ENCODE results near the gene TBC1D2B.

Gene TBC1D2B

GRCh38 chr15:78077053-78077870 lies at the start of gene TBC1D2B:
TSS of gene TBC1D2B (minus strand) at chr15:78077711. CDS start at chr15:78077652, 59 bp downstream.
- peak; percentile 63 for DNase-seq (ENCODE audit: low read depth)

- no peak for DNase-seq (ENCODE audit: low read depth)
These were observed 47.8 kb upstream of the TBC1D2B start for GRCh38 chr15:78125267-78125666.

GRCh38 chr15:78120523-78120922 lies 43.0 kb upstream of the TBC1D2B start:
- DNase-seq (ENCODE audit: low read depth) = no peak

- no peak for DNase-seq (ENCODE audit: low read depth)
These were observed 35.0 kb upstream of the TBC1D2B start for GRCh38 chr15:78112551-78112950.

GRCh38 chr15:78111788-78112187 lies 34.3 kb upstream of the TBC1D2B start:
- DNase-seq (ENCODE audit: low read depth) = no peak

GRCh38 chr15:78110916-78111475 lies 33.5 kb upstream of the TBC1D2B start:
- no peak for DNase-seq (ENCODE audit: low read depth)

- DNase-seq (ENCODE audit: low read depth) = no peak
These were observed 32.6 kb upstream of the TBC1D2B start for GRCh38 chr15:78110096-78110495.

GRCh38 chr15:78109156-78109555 lies 31.6 kb upstream of the TBC1D2B start:
- DNase-seq (ENCODE audit: low read depth) = no peak

- peak; percentile 87 for DNase-seq (ENCODE audit: low read depth)
These were observed 31.0 kb upstream of the TBC1D2B start for GRCh38 chr15:78108300-78109084.

GRCh38 chr15:78107471-78107870 lies 30.0 kb upstream of the TBC1D2B start:
- DNase-seq (ENCODE audit: low read depth) = no peak

- DNase-seq (ENCODE audit: low read depth) = peak; percentile 36
These were observed 28.1 kb upstream of the TBC1D2B start for GRCh38 chr15:78105476-78106241.

GRCh38 chr15:78104566-78105475 lies 27.3 kb upstream of the TBC1D2B start:
- no peak for DNase-seq (ENCODE audit: low read depth)

- DNase-seq (ENCODE audit: low read depth) = no peak
These were observed 26.6 kb upstream of the TBC1D2B start for GRCh38 chr15:78104119-78104479.

- no peak for DNase-seq (ENCODE audit: low read depth)
These were observed 26.1 kb upstream of the TBC1D2B start for GRCh38 chr15:78103406-78104118.

- no peak for DNase-seq (ENCODE audit: low read depth)
These were observed 25.2 kb upstream of the TBC1D2B start for GRCh38 chr15:78102741-78103140.

GRCh38 chr15:78102211-78102610 lies 24.7 kb upstream of the TBC1D2B start:
- DNase-seq (ENCODE audit: low read depth) = no peak

GRCh38 chr15:78101423-78102105 lies 24.1 kb upstream of the TBC1D2B start:
- DNase-seq (ENCODE audit: low read depth) = no peak

- no peak for DNase-seq (ENCODE audit: low read depth)
These were observed 23.4 kb upstream of the TBC1D2B start for GRCh38 chr15:78100886-78101285.

GRCh38 chr15:78098131-78098755 lies 20.7 kb upstream of the TBC1D2B start:
- DNase-seq (ENCODE audit: low read depth) = no peak

Measured in ELR (cell line).